Tibial artery (tissue), 4 donors: ENCODE results near the gene WBP11.

Source experiments
- DNase-seq, 2 donors: peaks; one replicate each; pipeline ENCODE4 v3.0.0-alpha.2; 2019
- H3K27ac ChIP-seq, 2 donors: fragments of 200-600 bp; sonication (generic) in 1 of 2; 1 replicate in 1 of 2; 2 replicates in 1 of 2; pipeline ENCODE4 v1.5.1; 2018 to 2019; ENCODE audit warnings: mild to moderate bottlenecking in 1 of 2
- H3K27me3 ChIP-seq, 2 donors: fragments of 200-600 bp; sonication (generic) in 1 of 2; one replicate each; pipeline versions ENCODE4 v1.5.1 to v1.6.0; 2016 to 2019
- H3K36me3 ChIP-seq, 3 donors: fragments of 200-600 bp; sonication (generic) in 2 of 3; one replicate each; pipeline ENCODE4 v1.5.1; 2016 to 2019; ENCODE audit warnings: mild to moderate bottlenecking in 2 of 3
- H3K4me1 ChIP-seq, 4 donors: fragments of 200-600 bp; sonication (generic) in 2 of 4; 1 replicate in 3 of 4; 2 replicates in 1 of 4; pipeline ENCODE4 v1.5.1; 2016 to 2019
- H3K4me3 ChIP-seq, 2 donors: fragments of 200-600 bp; sonication (generic) in 1 of 2; 1 replicate in 1 of 2; 2 replicates in 1 of 2; pipeline ENCODE4 v1.5.1; 2018 to 2019; ENCODE audit warnings: mild to moderate bottlenecking in 2 of 2
- H3K9me3 ChIP-seq, 3 donors: fragments of 200-600 bp; sonication (generic) in 1 of 3; one replicate each; pipeline ENCODE4 v1.5.1; 2016 to 2019
- CTCF ChIP-seq, 2 experiments: fragments of 200-600 bp in 1 of 2; fragments of 450-650 bp in 1 of 2; IDR thresholded peaks; one replicate each; pipeline ENCODE4 v1.5.1; 2017 to 2019; ENCODE audit warnings: antibody characterized with exemption in 2 of 2, mild to moderate bottlenecking in 1 of 2, moderate library complexity in 1 of 2
- intact Hi-C: fragments of 100-400 bp; cut with DNase I; formaldehyde crosslinking; loops from one replicate; pipeline ENCODE4 v1.15.0; 2023; ENCODE audit warnings: low total_unique reads

The WBP11 gene

DNA sequence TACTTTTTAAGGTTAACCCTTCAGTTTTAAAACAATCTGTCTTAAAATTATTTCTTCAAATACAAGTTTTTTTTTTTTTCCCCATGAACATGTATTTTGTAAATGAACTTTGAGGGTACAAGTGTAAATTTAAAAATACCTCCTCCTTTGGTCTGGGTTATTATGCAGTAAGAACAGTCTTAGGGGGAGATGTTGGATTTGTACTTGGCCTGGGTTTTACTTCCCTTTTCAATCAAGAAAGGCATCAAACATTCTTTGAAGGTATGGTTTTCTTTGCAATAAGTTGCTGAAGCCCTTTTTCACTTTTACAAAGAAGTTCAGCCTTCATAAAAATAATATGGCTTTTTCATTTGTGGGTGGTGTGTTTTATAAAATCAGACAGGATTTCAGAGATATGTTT lies 20.5 kb downstream of the WBP11 start:
- no peak for DNase-seq
- TF ChIP-seq CTCF (IDR thresholded peaks at IDR 0.05): no peak
- Histone ChIP-seq H3K4me1 (peaks cover 0 to 5% (median 0%) of the 10 kb centered on the region in 4 donors), H3K36me3 (peaks cover 21 to 28% (median 25%) of the 10 kb centered on the region in 3 donors), H3K27me3 (no peaks in the 10 kb centered on the region), H3K4me3 (no peak overlapping the region), H3K27ac (no peak overlapping the region), H3K9me3 (no peaks in the 10 kb centered on the region)
- intact Hi-C loops: no loop called here

DNA sequence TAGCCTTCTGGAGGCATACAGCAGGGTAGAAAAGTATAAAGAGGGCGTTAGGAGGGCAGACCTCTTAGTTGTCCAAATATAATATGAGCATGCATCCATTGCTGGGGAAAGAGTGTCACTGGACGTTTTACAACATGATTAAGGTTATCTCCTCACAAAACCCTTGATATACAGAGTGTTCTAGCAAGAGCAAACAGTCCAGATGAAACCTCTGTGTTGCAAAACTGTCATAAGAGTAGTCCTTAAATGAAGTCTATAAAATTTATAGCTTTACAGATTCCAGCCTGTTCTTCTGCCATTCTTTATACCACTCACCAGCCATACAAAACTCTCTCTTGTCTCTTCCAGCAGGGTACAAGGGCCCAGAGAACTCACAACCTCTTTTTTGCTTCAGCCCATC lies 21.7 kb downstream of the WBP11 start:
- H3K27ac ChIP-seq: no peak overlapping the region
- no peak for TF ChIP-seq CTCF (IDR thresholded peaks at IDR 0.05)
- H3K36me3 ChIP-seq: peaks cover 9 to 16% (median 13%) of the 10 kb centered on the region in 3 donors
- no peak overlapping the region for H3K4me3 ChIP-seq
- intact Hi-C loops: no loop called here
- no peak for DNase-seq
- H3K4me1 ChIP-seq: peaks cover 0 to 17% (median 6%) of the 10 kb centered on the region in 4 donors
- no peaks in the 10 kb centered on the region for H3K9me3 ChIP-seq
- H3K27me3 ChIP-seq: no peaks in the 10 kb centered on the region

DNA sequence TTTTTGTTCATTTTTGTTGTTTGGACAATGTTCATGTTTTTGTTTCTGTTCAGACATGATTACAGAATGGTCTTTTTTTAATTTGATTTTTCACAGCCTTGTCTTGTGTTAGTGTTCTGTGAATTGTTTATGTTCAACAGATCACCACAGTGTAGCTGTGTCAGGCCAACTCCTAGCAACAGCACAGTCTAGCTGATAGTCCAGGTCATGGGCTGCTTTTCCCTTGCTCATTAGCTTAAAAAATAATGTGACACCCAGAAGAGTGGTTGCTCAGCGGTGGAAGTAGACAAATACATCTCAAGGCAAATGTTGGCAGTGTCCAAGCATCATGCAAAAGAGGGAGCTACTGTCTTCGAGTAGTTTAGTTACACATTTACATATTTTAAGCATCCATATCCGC lies 22.4 kb downstream of the WBP11 start:
- TF ChIP-seq CTCF (IDR thresholded peaks at IDR 0.05): no peak
- H3K4me3 ChIP-seq: no peak overlapping the region
- H3K27ac ChIP-seq: no peak overlapping the region
- intact Hi-C loops: no loop called here
- H3K36me3 ChIP-seq: peaks cover 6 to 9% (median 6%) of the 10 kb centered on the region in 3 donors
- H3K4me1 ChIP-seq: peaks cover 0 to 24% (median 13%) of the 10 kb centered on the region in 4 donors
- no peaks in the 10 kb centered on the region for H3K9me3 ChIP-seq
- H3K27me3 ChIP-seq: no peaks in the 10 kb centered on the region
- DNase-seq: no peak

- Histone ChIP-seq H3K4me1 (peaks cover 0 to 24% (median 14%) of the 10 kb centered on the region in 4 donors), H3K27ac (no peak overlapping the region), H3K27me3 (no peaks in the 10 kb centered on the region), H3K4me3 (no peak overlapping the region), H3K36me3 (no peaks in the 10 kb centered on the region), H3K9me3 (no peaks in the 10 kb centered on the region)
- no peak for DNase-seq
- no peak for TF ChIP-seq CTCF (IDR thresholded peaks at IDR 0.05)
- intact Hi-C loops: no loop called here
These were observed 23.4 kb downstream of the WBP11 start for GRCh38 chr12:14779834-14780233.

DNA sequence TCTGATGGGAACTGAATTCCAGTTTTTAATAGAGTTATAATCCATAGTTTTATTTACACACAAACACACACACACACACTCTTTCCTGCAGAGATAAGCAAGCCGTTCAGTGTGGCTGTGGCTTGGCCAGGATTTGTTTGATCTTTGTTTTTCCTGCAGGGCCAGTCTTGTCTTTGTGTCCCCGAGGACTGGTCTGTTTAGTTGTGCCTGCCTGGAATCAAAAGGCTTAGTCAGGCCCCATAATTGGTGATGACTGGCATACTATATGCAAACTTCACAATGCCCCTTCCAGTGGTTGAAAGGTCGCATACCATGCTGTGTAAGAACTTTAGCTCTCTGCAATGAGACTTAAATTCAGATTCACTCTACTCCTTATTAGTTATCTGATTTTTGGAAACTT lies 26.0 kb downstream of the WBP11 start:
- H3K36me3 ChIP-seq: no peaks in the 10 kb centered on the region
- H3K27me3 ChIP-seq: no peaks in the 10 kb centered on the region
- no peaks in the 10 kb centered on the region for H3K9me3 ChIP-seq
- peaks cover 0 to 31% (median 14%) of the 10 kb centered on the region in 4 donors for H3K4me1 ChIP-seq
- intact Hi-C loops: no loop called here
- H3K27ac ChIP-seq: peak overlapping the region; percentile 89 to 93
- TF ChIP-seq CTCF (IDR thresholded peaks at IDR 0.05): no peak
- peak overlapping the region; percentile 82 to 89 for H3K4me3 ChIP-seq
- no peak for DNase-seq
